GM21723 (cell line): ENCODE data around the gene KRTAP4-4.
"Not testable (repeated sequence)": the region's sequence is repeated elsewhere in the genome, so short reads cannot be mapped to it uniquely, and the experiment has no call there.

Source experiments
- ATAC-seq: cut with Tn5 transposase; IDR thresholded peaks from one replicate; pipeline ENCODE4 v1.9.1; 2021; ENCODE audit warnings: mild to moderate bottlenecking, moderate library complexity; ENCODE audit not compliant: unreplicated experiment

Gene KRTAP4-4

DNA sequence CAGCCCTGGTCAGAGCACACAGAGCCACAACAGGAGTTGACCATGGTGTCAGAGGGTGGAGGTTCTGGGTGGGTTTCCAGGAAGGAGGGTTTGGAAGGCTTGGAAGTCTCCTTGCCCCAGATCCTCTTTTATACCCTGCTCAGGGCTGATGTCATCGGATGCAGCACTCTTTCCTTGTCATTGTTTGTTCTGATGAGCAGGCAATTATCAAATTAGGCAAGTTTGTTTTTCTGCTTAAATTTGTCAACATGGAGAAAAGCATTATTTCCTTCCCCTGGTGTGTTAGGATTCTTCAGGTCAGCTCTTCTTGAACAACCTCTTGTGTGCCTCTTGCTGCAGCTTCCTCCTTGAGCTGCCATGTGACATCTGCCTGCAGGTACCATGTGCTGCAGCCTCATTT is at the start of gene KRTAP4-4:
TSS of gene KRTAP4-4 (minus strand) at position 101 of the 400 bp plus-strand sequence. CDS start at position 44, 57 bp downstream.
- ATAC-seq = no peak

DNA sequence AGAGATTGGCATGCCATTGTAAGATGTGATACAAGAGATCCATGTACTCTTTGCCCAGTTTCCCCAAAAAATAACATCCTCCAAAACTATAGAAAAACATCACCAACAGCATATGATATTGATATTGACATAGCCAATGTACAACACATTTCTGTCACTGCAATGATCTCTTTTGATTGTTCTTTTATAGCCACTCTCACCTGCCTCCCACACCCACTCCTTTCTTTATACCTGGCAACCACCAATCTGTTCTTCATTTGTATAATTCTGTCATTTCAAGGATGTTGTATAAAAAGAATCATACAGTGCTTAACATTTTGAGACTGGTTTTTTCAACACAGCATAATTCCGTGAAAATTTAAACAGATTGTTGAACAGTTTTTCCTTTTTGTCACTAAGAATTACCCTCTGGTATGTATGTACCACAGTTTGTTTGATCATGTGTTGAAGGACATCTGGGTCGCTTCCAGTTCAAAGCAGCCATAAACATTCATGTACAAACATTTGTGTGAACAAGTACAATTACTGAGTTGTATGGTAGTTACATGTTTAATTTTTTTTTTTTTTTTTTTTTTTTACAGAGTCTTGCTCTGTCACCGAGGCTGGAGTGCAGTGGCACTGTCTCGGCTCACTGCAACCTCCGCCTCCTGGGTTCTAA is 39.0 kb upstream of the KRTAP4-4 start:
- no peak for ATAC-seq

DNA sequence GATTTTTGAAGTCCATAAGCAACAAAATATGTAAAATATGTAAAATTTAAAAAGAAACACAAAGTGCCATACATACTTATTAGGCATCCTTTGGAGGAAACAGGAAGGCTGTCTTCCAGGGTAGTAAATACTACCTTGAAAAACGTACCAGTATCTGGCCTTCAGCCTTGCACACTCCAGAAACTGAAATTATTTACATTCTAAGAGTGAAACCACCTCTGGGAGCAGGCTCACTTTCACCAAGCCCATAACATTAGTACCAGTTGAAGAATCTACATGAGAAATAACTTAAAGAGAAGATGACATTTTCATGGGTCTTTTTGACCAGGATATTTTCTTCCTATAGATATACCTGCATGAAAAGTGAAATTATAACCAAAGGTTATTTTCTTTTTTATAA is 35.5 kb upstream of the KRTAP4-4 start:
- no peak for ATAC-seq

DNA sequence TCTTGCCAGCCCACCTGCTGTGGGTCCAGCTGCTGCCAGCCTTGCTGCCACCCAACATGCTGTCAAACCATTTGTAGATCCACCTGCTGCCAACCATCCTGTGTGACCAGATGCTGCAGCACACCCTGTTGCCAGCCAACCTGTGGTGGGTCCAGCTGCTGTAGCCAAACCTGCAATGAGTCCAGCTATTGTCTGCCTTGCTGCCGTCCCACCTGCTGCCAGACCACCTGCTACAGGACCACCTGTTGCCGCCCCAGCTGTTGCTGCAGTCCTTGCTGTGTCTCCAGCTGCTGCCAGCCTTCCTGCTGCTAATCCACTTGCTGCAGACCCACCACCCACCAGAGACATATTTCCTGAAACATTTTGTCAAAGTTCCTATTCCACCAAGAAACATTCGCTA is 29.8 kb upstream of the KRTAP4-4 start:
- no peak for ATAC-seq

DNA sequence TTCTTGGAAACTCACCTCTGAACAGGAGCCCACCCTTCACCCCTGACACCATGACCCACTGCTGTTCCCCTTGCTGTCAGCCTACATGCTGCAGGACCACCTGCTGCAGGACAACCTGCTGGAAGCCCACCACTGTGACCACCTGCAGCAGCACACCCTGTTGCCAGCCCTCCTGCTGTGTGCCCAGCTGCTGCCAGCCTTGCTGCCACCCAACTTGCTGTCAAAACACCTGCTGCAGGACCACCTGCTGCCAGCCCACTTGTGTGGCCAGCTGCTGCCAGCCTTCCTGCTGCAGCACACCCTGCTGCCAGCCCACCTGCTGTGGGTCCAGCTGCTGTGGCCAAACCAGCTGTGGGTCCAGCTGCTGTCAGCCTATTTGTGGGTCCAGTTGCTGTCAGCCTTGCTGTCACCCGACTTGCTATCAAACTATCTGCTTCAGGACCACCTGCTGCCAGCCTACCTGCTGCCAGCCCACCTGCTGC is 29.3 kb upstream of the KRTAP4-4 start, which contains the start of gene KRTAP9-1:
TSS of gene KRTAP9-1 (plus strand) at position 51 of the 482 bp plus-strand sequence. CDS start at position 51, 0 bp downstream.
- not testable (repeated sequence) for ATAC-seq

DNA sequence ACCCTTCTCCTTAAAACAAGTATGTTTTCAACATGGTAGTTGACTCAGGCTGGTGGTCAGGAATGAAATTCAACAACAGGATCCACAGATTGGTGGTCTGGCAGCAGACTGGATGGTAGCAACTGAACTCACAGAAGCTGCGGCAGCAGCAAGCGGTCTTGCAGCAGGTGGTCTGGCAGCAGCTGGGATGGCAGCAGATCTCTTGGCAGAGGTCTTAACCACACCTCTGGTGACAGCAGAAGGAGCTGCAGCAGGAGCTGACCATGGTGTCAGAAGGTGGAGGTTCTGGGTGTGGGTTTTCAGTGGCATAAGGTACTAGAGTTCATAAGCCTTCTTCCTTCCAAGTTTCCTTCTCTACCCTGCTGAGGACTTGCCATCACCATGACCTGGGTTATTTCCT is 26.3 kb upstream of the KRTAP4-4 start:
- no peak for ATAC-seq

DNA sequence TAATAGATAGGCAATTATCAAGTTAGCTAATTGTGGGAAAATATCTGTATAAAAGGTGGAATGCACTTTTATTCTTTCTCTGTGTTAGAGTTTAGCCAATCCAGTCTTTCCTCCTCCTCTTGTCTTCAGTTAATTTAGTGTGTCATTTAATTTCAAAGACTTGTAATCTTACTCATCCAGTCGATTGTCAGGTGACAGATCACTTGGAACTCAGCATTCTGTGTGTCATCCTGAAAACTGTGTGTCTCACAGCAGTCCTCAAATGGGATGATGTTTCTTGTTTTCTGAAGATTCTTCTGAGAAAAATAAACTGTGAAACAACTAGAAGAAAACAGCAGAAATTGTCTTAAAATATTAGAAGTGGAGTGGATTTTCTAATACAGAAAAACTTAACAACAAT is 24.5 kb upstream of the KRTAP4-4 start:
- no peak for ATAC-seq

DNA sequence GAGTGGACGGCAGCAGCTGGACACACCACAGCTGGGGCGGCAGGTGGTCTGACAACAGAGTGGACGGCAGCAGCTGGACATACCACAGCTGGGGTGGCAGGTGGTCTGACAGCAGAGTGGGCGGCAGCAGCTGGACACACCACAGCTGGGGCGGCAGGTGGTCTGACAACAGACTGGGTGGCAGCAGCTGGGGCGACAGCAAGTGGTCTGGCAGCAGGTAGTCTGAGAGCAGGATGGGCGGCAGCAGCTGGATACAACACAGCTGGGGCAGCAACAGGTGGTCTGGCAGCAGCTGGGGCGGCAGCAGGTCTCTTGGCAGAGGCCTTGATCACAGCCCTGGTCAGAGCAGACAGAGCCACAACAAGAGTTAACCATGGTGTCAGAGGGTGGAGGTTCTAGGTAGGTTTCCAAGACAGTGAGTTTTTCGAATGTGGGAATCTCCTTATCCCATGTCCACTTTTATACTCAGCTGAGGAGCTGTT is 24.0 kb upstream of the KRTAP4-4 start, which contains the start of gene KRTAP4-1:
TSS of gene KRTAP4-1 (minus strand) at position 432 of the 482 bp plus-strand sequence. CDS start at position 375, 57 bp downstream.
- no peak for ATAC-seq

DNA sequence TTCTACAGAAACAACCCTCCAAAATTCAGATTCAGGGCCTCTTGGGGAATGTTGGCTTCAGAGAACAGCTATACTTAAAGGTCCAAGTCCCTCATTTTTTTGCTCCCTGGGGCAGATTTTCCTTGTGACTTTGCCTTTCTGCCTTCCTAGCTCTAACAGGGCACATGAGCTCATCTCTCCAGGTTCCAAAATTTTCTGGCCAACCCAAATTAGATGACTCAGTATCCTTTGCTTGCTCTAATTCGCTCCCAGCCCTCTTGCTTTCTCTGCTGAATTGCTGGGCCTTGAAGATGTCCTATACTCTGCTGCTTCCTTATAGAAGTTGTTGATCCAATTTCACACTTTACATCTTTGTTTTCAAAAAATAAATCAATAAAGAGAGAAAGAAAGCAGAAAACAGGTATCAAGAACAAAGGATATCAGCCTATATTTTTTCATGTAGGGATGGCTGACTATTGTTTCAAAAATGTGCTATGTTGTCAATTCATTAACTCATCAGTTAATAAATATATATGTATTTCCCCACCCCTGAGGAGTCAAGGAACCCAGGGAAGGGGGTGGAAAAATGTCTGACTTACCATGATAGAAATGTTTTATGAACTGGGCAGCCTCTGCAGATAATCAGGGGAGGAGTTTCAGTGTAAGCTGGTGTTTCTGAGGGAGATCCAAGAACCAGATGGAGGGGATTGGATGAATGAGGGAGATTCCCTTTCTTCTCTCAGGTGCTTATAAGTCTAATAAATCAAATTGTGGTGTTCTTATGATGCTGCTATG is 18.5 kb upstream of the KRTAP4-4 start:
- ATAC-seq = no peak

DNA sequence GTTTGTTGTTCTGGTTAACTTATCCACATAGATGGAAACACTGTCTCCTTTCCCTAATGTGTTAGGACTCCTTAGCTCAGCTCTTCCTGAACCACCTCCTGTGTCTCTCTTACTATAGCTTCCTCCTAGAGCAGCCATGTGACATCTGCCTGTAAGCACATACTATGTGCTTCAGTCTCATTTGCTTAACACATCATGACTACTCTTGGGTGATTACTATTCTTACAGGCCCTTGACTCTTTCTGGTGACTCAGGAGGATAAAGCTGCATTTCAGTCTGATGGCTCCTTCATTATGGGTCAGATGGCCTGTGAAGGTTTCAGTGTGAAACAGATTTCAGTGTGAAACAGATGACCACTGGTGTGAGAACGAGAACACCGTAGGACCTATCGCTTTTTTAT is 17.8 kb upstream of the KRTAP4-4 start:
- ATAC-seq = no peak

DNA sequence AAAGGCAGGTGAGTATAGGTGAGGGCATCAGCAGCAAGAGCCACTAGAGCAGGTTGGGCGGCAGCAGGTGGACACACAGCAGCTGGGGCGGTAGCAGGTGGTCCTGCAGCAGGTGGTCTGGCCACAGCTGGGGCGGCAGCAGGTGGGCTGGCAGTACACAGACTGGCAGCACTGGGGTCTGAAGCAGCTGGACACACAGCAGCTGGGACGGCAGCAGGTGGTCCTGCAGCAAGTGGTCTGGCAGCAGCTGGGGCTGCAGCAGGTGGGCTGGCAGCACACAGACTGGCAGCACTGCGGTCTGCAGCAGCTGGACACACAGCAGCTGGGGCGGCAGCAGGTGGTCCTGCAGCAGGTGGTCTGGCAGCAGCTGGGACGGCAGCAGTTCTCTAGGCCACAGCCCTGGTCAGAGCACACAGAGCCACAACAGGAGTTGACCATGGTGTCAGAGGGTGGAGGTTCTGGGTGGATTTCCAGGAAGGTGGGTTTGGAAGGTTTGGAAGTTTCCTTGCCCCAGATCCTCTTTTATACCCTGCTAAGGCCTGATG is 17.3 kb upstream of the KRTAP4-4 start, which contains the start of gene KRTAP4-2:
TSS of gene KRTAP4-2 (minus strand) at position 495 of the 545 bp plus-strand sequence. CDS start at position 438, 57 bp downstream.
- no peak for ATAC-seq

DNA sequence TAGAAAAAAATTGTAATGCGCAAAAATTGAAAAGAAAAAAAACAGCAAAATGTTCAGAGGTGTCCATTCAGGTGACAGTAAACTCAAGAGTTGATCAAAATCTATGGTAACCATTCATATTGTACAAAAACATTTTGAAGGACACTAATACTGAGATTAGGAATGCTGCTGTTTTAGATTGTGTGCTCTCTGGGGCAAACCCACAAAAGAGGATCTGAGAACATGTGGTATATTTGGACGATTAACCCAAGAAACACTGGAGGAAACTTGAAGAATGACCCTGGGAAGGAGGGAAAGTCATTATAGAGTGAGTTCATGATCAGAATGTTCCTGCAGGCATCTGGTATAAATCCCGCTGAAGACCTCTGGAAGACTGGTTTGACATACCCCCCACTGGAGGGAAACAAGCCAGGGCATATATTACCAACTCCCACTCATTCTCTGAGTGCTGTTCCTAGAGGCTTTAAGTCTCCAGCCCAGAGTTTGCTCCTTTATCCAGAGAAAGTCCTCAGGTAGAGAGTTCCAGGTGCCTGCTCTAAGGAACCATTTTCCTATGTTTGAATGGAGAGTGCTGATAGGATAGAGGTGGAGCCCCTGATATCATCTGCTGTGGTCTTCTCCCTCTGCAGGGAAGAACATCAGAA is 16.3 kb upstream of the KRTAP4-4 start:
- ATAC-seq = no peak

DNA sequence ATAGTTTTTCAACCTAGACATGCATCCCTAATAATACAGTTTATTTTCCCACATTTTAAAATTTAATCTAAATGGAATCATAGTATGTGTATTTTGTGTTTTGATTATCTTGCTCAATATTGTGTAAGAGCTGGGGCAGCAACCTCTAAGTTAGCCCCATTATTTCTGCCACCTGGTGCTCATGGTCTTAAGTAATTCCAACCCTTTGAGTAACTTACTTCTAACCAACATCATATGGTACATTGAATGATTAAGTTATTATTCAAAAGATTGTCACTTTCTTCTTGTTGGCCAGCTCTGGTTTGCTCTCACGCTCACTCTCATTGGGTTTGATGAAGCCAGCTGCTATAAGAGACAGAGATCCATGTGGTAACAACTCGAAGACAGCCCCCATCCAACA is 11.3 kb upstream of the KRTAP4-4 start:
- ATAC-seq = no peak

DNA sequence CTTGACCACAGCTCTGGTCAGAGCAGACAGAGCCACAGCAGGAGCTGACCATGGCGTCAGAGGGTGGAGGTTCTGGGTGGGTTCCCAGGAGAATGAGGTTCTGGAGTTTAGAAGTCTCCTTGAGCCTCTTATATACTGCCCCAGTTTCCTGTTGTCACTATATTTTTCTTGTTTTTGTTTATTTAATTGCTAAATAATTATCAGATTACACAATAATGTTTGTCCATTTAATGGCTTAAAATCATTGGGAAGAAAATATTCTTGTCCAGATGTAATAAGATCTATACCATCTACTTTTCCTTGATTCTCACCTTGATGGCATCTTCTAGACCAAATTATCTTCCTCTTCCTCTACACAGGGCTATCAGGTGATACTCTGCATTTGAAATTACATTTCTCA is 7.6 kb upstream of the KRTAP4-4 start, which contains the start of gene KRTAP4-3:
TSS of gene KRTAP4-3 (minus strand) at position 101 of the 400 bp plus-strand sequence. CDS start at position 52, 49 bp downstream.
- no peak for ATAC-seq

DNA sequence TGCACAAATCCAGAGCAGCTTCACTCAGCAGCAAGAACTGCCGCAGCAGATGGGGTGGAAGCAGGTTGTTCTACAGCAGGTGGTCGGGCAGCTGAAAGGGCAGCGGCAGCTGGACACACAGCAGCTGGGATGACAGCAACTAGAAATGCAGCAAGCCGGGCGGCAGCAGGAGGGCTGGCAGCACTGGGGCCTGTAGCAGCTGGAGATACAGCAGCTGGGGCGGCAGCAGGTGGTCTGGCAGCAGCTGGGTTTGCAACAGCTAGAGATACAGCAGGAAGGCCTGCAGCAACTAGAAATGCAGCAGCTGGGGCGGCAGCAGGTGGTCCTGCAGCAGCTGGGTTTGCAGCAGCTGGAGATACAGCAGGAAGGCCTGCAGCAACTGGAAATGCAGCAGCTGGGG is 7.0 kb upstream of the KRTAP4-4 start:
- ATAC-seq = no peak

DNA sequence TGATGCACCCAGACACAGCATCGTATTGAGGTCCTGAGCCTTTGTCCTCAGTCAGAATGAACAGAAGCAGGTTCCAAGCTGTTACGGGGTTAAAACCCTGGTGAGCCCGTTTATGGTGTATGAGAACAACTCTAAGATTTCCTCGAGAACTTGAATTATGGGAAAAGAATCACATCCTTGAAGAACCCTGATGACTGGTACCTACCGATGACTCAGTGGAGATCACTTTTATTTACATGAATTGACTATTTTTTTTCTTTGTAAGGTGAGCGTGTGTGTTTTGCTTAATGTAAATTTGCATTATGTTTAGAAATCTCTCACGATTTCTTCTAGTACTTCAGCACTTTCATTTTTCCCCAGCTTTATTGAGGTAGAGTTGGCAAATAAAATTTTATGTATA is 3.3 kb upstream of the KRTAP4-4 start:
- no peak for ATAC-seq

DNA sequence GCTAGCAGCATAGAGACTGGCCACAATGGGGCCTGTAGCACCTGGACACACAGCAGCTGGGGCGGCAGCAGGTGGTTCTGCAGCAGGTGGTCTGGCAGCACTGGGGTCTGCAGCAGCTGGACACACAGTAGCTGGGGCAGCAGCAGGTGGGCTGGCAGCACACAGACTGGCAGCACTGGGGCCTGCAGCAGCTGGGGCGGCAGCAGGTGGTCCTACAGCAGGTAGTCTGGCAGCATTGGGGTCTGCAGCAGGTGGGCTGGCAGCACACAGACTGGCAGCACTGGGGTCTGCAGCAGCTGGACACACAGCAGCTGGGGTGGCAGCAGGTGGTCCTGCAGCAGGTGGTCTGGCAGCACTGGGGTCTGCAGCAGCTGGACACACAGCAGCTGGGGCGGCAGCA is 358 bp downstream of the KRTAP4-4 start:
- not testable (repeated sequence) for ATAC-seq

DNA sequence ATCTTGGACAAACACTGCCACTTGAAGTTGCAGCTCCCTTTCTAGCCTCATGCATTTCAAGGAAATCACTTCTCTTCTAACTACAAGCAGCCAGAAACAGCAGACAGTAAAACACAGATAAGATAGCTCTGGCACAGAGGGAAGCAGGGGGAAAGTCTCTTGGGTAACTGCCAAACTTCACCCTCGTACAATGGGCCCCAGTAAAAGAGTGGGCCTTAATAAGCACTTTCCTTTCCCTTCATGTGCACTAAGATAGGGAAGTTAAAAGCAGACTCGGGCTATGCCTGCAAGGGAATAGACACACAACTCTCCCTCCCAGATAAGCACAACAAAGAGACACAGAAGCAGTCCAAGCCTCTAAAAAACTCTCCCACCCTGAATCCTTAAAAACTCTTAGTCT is 6.7 kb downstream of the KRTAP4-4 start:
- no peak for ATAC-seq

DNA sequence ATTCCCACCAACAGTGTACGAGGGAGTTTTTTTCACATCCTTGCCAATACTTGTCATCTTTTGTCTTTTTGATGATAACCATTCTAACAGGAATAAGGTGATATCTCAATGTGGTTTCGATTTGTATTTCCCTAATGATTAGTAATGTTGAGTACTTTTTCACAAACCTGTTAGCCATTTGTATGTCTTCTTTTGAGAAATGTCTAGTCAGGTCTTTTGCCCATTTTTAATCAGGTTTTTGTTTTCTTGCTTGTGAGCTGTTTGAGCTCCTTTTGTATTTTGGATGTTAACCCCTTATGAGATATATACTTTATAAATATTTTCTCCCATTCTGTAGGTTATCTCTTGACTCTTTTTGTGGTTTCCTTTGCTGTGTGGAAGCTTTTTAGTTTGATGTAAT is 9.0 kb downstream of the KRTAP4-4 start:
- no peak for ATAC-seq

DNA sequence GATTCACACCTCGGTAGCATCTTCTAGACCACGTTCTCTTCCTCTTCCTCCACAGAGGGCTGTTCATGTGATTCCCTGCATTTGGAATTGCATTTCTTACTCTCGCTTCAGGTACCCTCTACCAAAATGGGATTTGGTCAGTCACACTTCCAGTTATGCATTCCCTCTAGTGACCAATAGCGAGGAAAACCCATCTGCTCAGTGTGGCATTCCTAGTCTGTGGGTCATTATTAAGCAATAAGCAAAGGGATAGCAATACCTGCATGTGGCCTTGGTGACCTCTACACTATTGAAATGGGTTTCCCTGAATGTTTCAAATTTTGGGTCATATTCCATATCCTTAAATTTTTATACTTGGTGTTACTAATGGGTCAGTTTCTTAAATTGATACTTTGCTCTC is 10.5 kb downstream of the KRTAP4-4 start:
- ATAC-seq = no peak

DNA sequence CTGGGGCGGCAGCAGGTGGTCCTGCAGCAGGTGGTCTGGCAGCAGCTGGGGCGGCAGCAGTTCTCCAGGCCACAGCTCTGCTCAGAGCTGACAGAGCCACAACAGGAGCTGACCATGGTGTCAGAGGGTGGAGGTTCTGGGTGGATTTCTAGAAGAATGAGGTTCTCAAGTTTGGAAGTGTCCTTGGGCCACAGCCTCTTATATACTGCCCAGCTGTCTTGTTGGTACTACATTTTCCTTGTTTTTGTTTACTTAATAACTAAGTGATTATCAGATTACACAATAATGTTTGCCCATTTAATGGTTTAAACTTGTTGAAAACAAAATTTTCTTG is 10.9 kb downstream of the KRTAP4-4 start, which contains the start of gene KRTAP4-5:
TSS of gene KRTAP4-5 (minus strand) at position 174 of the 334 bp plus-strand sequence. CDS start at position 116, 58 bp downstream.
- ATAC-seq = no peak
